T-helper 2 cell treated with Interferon-gamma antibody and Interleukin-4, amounts not matched to agents 5 μg/mL and 100 μg/mL, for 36 hours (primary cell): ENCODE measurements around the gene FXR1.
A peak's percentile ranks its signal among the peaks of the same experiment; 100 is the strongest.

Source experiments
- DNase-seq: peaks from one replicate; pipeline ENCODE4 v3.0.0; 2021; ENCODE audit warnings: low spot score
- H3K27ac Mint-ChIP-seq: one replicate; pipeline ENCODE4 v1.8.0; 2021; ENCODE audit warnings: mild to moderate bottlenecking, mixed read lengths
- H3K27me3 Mint-ChIP-seq: one replicate; pipeline ENCODE4 v1.8.0; 2021; ENCODE audit warnings: low read depth, mixed read lengths
- H3K36me3 Mint-ChIP-seq: one replicate; pipeline ENCODE4 v1.8.0; 2021; ENCODE audit warnings: low read depth, mixed read lengths
- H3K4me1 Mint-ChIP-seq: one replicate; pipeline ENCODE4 v1.8.0; 2021; ENCODE audit warnings: low read depth, mixed read lengths
- H3K4me3 Mint-ChIP-seq: one replicate; pipeline ENCODE4 v1.8.0; 2022; ENCODE audit warnings: mild to moderate bottlenecking, moderate library complexity, mixed read lengths
- H3K9me3 Mint-ChIP-seq: one replicate; pipeline ENCODE4 v1.8.0; 2021; ENCODE audit warnings: mixed read lengths

The FXR1 gene

DNA sequence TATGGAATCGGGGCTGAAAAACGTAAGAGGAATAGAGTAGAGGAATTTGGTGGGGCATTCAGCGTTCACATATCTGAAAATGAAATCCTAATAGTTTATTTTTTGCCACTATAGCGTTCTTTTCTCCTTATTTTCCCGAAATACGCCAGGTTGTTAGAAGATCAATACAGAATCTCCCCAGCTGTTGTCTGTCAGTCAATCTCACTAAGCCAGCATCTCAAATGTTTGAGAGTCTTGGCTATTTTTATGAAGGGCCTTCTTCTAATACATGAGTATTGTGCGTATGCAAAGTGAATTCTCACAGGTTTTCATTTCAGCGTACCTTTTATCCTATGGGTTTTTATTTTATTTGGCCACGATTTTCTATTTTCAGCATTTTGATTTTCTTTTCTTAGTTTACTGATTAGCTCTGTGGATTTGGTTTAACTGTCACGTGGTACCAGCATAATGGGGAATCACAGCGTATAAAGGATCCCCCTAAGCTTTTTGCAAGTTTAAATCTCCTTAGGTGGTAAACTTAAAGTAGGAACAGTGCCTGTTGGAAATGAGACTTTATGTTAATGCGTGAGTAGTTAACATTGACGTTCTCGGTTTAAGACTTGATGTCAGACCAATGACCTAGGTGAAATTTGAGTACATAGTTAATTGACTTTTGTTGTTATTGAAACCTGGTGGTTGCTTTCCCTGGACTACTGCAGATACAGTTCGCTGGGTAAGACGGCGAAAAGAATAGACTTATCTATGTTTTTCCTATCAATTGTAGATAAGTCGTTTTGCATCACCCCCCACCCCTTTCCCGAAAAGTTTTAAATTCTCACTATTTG is 1.3 kb downstream of the FXR1 start:
- DNase-seq, result no peak
- H3K27me3 Mint-ChIP-seq, result no peaks in the 10 kb centered on the region
- peaks cover 13% of the 10 kb centered on the region for H3K36me3 Mint-ChIP-seq
- no peaks in the 10 kb centered on the region for H3K9me3 Mint-ChIP-seq
- peaks cover 32% of the 10 kb centered on the region for H3K4me1 Mint-ChIP-seq
- H3K27ac Mint-ChIP-seq, result peak overlapping the region; percentile 94
- H3K4me3 Mint-ChIP-seq, result peak overlapping the region; percentile 99

DNA sequence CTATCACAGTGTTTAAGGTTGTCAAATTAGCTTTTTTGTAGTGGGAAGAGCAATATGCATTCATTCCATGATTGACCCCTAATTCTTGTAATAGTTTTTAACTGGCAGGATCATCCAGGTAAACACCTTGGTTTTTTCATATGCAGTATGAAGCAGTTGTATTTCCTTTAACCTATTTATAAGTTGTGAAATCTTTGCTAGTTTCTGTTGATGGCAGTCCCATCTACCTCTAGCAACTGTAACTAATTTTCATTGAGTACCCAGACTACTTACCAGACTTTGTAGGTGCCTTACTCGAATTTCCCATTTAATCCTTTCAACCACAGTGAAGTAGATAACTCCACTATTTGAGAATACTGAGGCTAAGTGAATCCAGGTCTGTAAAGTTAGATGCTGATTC is 6.1 kb downstream of the FXR1 start:
- Mint-ChIP-seq H3K27ac (no peak overlapping the region), H3K9me3 (no peaks in the 10 kb centered on the region), H3K4me3 (no peak overlapping the region), H3K36me3 (peaks cover 15% of the 10 kb centered on the region), H3K4me1 (peaks cover 31% of the 10 kb centered on the region), H3K27me3 (no peaks in the 10 kb centered on the region)
- no peak for DNase-seq

DNA sequence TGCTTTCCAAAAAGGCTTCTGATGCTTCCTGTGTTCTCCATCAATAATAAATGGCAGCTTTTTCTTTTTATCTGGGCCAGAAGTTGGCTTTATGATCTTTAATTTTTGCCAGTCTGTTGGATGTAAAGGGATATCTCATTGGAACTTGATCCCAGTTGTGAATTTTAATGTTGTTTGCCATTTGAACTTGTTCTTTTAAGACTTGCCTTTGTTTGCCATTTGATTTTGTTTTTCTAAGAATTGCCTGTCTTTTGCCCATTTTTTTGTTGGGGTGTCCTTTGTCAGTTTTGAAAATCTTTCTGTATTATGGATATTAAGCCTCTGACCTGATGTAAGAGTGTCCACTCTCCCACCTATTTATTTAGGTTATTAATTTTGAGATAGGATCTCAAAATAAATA is 9.8 kb downstream of the FXR1 start:
- peaks cover 24% of the 10 kb centered on the region for H3K4me1 Mint-ChIP-seq
- H3K27me3 Mint-ChIP-seq, result no peaks in the 10 kb centered on the region
- peaks cover 6% of the 10 kb centered on the region for H3K36me3 Mint-ChIP-seq
- H3K4me3 Mint-ChIP-seq, result no peak overlapping the region
- no peak for DNase-seq
- no peak overlapping the region for H3K27ac Mint-ChIP-seq
- no peaks in the 10 kb centered on the region for H3K9me3 Mint-ChIP-seq

DNA sequence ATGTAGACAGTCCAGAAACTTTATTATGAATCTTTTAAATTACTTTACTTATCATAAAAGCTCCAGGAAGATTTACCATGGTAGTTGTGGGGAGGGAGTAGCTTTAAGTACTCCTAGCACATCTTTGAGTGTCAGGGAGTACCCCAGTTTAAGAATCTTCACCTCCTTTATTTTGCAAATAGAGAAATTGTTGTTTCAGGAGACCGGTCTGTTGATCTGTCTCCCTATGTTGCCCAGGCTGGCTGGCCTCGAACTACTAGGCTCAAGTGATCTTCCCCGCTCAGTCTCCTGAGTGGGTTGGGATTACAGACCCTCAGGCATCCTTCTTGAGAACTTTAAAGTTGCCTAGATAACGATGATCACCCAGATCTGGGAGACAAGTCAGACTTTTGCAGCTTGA is 11.1 kb downstream of the FXR1 start:
- Mint-ChIP-seq H3K4me1 (peaks cover 26% of the 10 kb centered on the region), H3K27me3 (no peaks in the 10 kb centered on the region), H3K9me3 (no peaks in the 10 kb centered on the region), H3K27ac (no peak overlapping the region), H3K36me3 (peaks cover 9% of the 10 kb centered on the region), H3K4me3 (no peak overlapping the region)
- no peak for DNase-seq

DNA sequence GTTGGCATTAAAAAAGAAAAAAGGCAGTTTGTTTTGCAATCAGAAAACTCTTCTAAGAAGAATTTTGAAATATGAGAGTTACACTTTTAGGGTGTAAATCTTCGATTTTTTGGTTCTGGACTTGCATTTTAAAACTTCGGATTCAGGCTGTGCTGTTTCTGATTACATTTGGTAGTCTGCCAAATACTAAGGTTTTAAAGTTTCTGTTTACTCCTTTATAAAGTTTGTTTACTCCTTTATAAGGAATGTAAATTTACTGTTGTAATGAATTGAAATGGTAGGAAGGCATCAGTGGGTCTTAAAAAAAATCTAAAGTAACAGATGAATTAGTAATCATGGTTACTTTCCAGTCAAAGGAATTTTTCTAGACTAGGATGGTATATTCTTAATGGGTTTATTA is 14.1 kb downstream of the FXR1 start:
- Mint-ChIP-seq H3K4me3 (no peak overlapping the region), H3K27me3 (no peaks in the 10 kb centered on the region), H3K36me3 (peaks cover 23% of the 10 kb centered on the region), H3K9me3 (no peaks in the 10 kb centered on the region), H3K27ac (no peak overlapping the region), H3K4me1 (peaks cover 31% of the 10 kb centered on the region)
- no peak for DNase-seq

DNA sequence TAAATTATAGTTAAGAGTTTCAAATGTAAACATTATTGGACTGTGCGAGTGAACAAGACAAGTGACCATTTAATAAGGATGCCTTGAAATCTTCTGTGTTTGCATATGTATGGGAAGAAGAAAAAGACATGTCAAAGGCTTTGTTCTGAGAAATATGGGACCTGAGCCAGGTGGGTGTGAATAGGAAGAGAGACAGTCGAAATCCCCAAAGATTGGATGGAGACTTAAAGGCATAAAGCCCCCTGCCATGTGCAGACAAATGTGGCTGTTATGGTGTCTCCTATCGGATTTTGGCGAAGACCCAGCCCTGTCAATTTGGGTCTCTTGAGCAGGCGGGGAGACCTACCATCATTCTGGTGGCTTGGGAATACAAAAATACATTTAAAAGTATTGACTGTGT is 16.9 kb downstream of the FXR1 start:
- Mint-ChIP-seq H3K27me3 (no peaks in the 10 kb centered on the region), H3K4me3 (no peak overlapping the region), H3K9me3 (no peaks in the 10 kb centered on the region), H3K4me1 (peaks cover 29% of the 10 kb centered on the region), H3K36me3 (peaks cover 19% of the 10 kb centered on the region), H3K27ac (no peak overlapping the region)
- no peak for DNase-seq

DNA sequence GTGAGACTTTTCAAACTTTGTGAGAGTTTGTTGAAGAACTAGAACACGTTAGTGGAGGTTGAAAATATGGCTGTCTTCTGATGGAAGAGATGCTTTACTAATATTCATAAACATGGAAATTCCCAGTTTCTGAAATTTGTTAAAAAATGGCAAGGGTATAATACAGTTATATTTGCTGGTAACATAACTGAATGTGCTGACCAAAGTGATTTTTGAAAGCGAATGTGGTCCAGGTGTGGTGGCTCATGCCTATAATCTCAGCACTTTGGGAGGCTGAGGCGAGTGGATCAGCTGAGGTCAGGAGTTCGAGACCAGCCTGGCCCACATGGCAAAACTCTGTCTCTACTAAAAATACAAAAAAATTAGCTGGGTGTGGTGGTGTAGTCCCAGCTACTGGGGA is 18.1 kb downstream of the FXR1 start:
- Mint-ChIP-seq H3K4me3 (no peak overlapping the region), H3K27me3 (no peaks in the 10 kb centered on the region), H3K27ac (no peak overlapping the region), H3K9me3 (no peaks in the 10 kb centered on the region), H3K36me3 (peaks cover 23% of the 10 kb centered on the region), H3K4me1 (peaks cover 31% of the 10 kb centered on the region)
- no peak for DNase-seq

DNA sequence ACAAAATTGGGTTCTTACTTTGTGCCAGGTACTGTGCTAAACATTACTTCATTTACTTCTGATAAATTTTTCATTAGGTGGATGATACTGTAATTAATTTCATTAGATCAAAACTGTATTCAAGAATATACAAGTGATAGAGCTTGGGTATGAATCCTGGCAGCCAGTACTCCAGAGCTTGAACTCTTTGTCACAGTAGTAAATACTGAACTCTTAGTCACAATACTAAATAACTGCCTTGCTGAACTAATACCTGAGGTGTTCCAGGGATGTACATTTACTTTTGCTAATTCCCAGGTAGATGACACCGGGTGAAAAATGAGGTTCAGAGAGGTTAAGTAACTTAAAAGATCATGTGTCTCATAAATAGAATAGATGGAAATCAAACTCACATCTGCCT is 20.3 kb downstream of the FXR1 start:
- Mint-ChIP-seq H3K36me3 (peaks cover 30% of the 10 kb centered on the region), H3K4me3 (no peak overlapping the region), H3K9me3 (no peaks in the 10 kb centered on the region), H3K4me1 (peaks cover 21% of the 10 kb centered on the region), H3K27me3 (no peaks in the 10 kb centered on the region), H3K27ac (no peak overlapping the region)
- no peak for DNase-seq

DNA sequence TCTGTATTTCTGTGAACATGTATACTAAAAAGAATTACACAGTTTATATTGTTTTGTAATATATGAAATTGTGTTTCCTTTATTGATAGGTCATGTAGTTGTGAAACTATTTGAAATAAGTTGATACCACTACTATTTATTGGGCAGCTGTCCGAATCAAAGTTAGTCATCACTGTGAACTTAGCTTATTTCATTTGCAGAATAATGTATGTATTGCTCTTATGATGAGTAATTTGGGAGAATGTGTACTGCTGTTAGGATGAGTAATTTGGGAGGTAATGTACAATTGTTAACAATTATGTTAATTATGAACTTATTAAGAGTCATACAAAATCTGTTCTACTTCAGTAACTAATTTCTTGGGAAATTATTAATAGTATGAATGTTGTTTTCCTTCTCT is 22.2 kb downstream of the FXR1 start:
- Mint-ChIP-seq H3K27me3 (no peaks in the 10 kb centered on the region), H3K4me3 (no peak overlapping the region)
- no peak for DNase-seq

DNA sequence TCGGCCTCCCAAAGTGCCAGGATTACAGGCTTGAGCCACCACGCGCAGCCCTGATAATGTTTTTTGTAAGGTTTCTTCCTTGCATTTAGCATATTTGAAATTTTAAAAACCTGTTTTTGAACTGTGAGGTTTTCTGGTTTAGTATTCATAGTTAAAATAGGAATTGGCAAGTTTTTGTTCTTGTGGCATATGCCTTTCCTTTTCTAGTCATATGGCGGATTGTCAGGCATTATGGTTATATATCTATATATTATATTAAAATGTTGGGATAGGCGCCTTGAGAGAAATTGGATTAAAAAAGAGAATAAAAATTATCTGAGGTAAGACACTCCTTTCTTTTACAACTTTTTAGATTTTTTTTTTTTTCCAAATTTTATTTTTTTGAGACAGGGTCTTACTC is 28.4 kb downstream of the FXR1 start:
- H3K36me3 Mint-ChIP-seq, result peaks cover 44% of the 10 kb centered on the region
- H3K27ac Mint-ChIP-seq, result no peak overlapping the region
- no peak overlapping the region for H3K4me3 Mint-ChIP-seq
- no peaks in the 10 kb centered on the region for H3K9me3 Mint-ChIP-seq
- no peaks in the 10 kb centered on the region for H3K27me3 Mint-ChIP-seq
- peaks cover 9% of the 10 kb centered on the region for H3K4me1 Mint-ChIP-seq
- DNase-seq, result no peak

More for the DNA sequence above, 22.2 kb downstream of the FXR1 start:
- Mint-ChIP-seq H3K27ac (no peak overlapping the region), H3K9me3 (no peaks in the 10 kb centered on the region), H3K36me3 (peaks cover 28% of the 10 kb centered on the region), H3K4me1 (peaks cover 16% of the 10 kb centered on the region)

DNA sequence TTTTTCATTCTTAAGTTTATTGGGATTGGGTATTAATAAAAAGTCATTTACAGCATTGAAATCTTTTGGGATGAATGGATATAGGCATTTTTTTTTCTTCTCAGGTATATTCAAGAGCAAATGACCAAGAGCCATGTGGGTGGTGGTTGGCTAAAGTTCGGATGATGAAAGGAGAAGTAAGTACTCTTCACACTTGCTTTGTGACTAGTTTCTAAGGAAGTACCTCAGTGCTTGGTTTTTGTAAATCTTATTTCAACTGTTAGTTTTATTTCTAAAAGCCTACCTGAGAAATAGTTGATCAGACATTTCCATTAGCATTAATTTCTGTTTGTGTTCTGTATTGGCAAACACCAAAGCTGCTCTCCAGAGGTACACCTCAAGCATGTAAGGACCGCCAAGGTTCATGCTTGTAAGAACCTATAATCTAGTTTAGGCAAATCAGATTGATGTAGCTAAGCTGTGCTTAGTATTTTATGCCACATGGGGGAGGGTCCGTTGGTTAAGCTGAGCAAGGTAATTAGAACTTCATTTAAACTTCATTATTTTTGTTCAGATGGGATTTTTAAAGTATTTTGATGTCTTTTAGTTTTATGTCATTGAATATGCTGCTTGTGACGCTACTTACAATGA is 35.4 kb downstream of the FXR1 start:
- H3K4me3 Mint-ChIP-seq, result no peak overlapping the region
- H3K9me3 Mint-ChIP-seq, result no peaks in the 10 kb centered on the region
- H3K4me1 Mint-ChIP-seq, result peaks cover 13% of the 10 kb centered on the region
- peaks cover 48% of the 10 kb centered on the region for H3K36me3 Mint-ChIP-seq
- no peak overlapping the region for H3K27ac Mint-ChIP-seq
- H3K27me3 Mint-ChIP-seq, result no peaks in the 10 kb centered on the region
- no peak for DNase-seq

DNA sequence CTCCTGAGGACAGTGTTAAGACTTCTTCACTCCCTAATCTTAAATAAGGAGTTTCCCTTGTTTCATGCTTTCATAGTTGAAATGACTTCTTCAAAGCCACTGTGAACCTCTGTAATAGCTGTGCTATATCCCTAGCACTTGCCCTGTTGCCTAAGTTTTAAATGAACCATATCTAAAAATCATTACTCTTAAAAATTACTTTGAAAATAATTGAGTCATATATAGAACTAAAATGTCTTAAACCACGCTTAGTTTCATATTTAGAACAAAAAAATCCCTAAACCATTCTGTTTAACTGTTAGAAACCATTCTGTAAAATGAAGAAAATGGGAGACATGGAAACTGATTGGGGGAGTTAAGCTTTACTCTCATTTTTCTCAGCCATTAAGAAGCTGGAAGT is 47.2 kb downstream of the FXR1 start:
- Mint-ChIP-seq H3K36me3 (peaks cover 66% of the 10 kb centered on the region), H3K27me3 (no peaks in the 10 kb centered on the region), H3K4me3 (no peak overlapping the region), H3K4me1 (peaks cover 4% of the 10 kb centered on the region), H3K9me3 (no peaks in the 10 kb centered on the region), H3K27ac (peak overlapping the region; percentile 11)
- DNase-seq, result no peak

DNA sequence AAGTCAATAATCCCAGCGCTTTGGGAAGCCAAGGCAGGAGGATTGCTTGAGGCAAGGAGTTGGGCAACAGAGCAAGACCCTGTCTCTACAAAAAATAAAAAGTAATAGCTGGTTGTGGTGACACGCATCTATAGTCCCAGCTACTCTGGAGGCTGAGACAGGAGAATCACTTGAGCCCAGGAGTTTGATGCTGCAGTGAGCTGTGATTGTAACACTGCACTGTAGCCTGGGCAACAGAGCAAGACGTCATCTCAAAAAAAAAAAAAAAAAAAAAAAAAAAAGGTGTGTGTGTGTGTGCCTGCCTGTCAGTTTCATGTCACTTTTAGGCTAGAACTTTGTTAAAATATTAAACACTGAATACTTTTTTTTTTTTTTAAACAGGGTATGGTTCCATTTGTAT is 48.6 kb downstream of the FXR1 start:
- Mint-ChIP-seq H3K36me3 (peaks cover 62% of the 10 kb centered on the region), H3K4me3 (no peak overlapping the region), H3K9me3 (no peaks in the 10 kb centered on the region), H3K4me1 (peaks cover 4% of the 10 kb centered on the region), H3K27me3 (no peaks in the 10 kb centered on the region), H3K27ac (no peak overlapping the region)
- no peak for DNase-seq

DNA sequence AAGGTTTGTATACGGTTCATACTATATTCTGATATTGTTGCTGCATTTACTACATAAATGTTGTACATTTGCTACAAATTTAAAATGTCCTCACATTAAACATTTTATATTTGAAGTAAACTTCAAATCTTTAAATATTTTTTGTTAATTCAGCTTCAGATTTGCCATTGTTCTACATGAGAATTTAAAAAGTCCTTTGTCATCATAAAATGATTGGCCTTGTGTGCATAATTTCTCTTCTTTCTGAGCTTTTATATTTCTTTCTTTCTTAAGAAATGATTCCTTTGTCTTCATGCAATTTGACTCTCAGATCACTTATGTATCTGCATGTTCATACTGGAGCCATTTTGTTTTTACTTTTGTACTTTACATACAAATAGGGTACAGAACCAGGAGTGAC is 49.1 kb downstream of the FXR1 start:
- H3K27me3 Mint-ChIP-seq, result no peaks in the 10 kb centered on the region
- no peaks in the 10 kb centered on the region for H3K9me3 Mint-ChIP-seq
- H3K4me1 Mint-ChIP-seq, result peaks cover 4% of the 10 kb centered on the region
- peaks cover 60% of the 10 kb centered on the region for H3K36me3 Mint-ChIP-seq
- H3K4me3 Mint-ChIP-seq, result no peak overlapping the region
- no peak for DNase-seq
- H3K27ac Mint-ChIP-seq, result no peak overlapping the region

DNA sequence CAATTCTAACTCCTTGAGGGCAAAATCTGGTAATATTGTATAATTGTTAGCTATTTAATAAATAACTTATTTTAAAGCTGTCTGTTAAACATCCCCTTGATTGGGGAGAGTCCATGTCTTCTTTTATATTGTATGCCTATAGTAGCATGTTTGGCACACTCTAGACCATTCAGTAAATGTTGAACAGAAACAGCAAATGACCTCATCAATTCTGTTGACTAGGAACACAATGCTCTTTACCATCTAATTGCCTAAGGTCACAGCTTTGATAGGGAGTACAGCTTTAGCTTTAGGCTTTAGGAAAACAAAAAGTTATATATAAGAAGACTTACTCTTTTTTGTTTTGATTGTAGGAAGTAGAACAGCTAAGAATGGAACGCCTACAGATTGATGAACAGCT is 50.1 kb downstream of the FXR1 start:
- H3K4me3 Mint-ChIP-seq, result no peak overlapping the region
- no peak overlapping the region for H3K27ac Mint-ChIP-seq
- no peaks in the 10 kb centered on the region for H3K9me3 Mint-ChIP-seq
- H3K27me3 Mint-ChIP-seq, result no peaks in the 10 kb centered on the region
- no peak for DNase-seq
- H3K4me1 Mint-ChIP-seq, result peaks cover 4% of the 10 kb centered on the region
- peaks cover 58% of the 10 kb centered on the region for H3K36me3 Mint-ChIP-seq
